Stimulated activated CD8-positive, alpha-beta memory T cell treated with anti-CD3 and anti-CD28 coated beads, Interleukin-15, amount 100 ng/mL, for 1 hour (primary cell): ENCODE measurements around the gene ALDH1B1.

Experiments used
- DNase-seq: peaks from one replicate; pipeline ENCODE4 v3.0.0-alpha.2; 2020; ENCODE audit warnings: low read depth

The ALDH1B1 gene

GRCh38 chr9:38416461-38416860 lies 24.0 kb downstream of the ALDH1B1 start:
- no peak for DNase-seq

GRCh38 chr9:38417003-38417945 lies 24.8 kb downstream of the ALDH1B1 start:
- no peak for DNase-seq

GRCh38 chr9:38418366-38418765 lies 25.9 kb downstream of the ALDH1B1 start:
- no peak for DNase-seq

GRCh38 chr9:38419181-38419580 lies 26.7 kb downstream of the ALDH1B1 start:
- DNase-seq, result no peak

GRCh38 chr9:38421498-38422211 lies 29.2 kb downstream of the ALDH1B1 start:
- DNase-seq, result no peak

GRCh38 chr9:38422555-38423260 lies 30.2 kb downstream of the ALDH1B1 start:
- no peak for DNase-seq

- no peak for DNase-seq
Measured at GRCh38 chr9:38423273-38423972, 30.9 kb downstream of the ALDH1B1 start.

- no peak for DNase-seq
Measured at GRCh38 chr9:38423973-38424843, 31.7 kb downstream of the ALDH1B1 start, which contains the start of gene IGFBPL1. IGFBPL1 (minus strand) TSS chr9:38424454; CDS start chr9:38424424, 30 bp downstream.

GRCh38 chr9:38424918-38425317 lies 32.4 kb downstream of the ALDH1B1 start:
- DNase-seq, result no peak

- no peak for DNase-seq
Measured at GRCh38 chr9:38428062-38428461, 35.6 kb downstream of the ALDH1B1 start.

- no peak for DNase-seq
Measured at GRCh38 chr9:38431116-38431515, 38.6 kb downstream of the ALDH1B1 start.

- no peak for DNase-seq
Measured at GRCh38 chr9:38432922-38433510, 40.5 kb downstream of the ALDH1B1 start.

- no peak for DNase-seq
Measured at GRCh38 chr9:38434365-38434764, 41.9 kb downstream of the ALDH1B1 start.

GRCh38 chr9:38434853-38435252 lies 42.4 kb downstream of the ALDH1B1 start:
- no peak for DNase-seq

- no peak for DNase-seq
Measured at GRCh38 chr9:38435521-38435920, 43.0 kb downstream of the ALDH1B1 start.

GRCh38 chr9:38436708-38437107 lies 44.2 kb downstream of the ALDH1B1 start:
- no peak for DNase-seq

- no peak for DNase-seq
Measured at GRCh38 chr9:38437193-38437823, 44.8 kb downstream of the ALDH1B1 start.

- no peak for DNase-seq
Measured at GRCh38 chr9:38439291-38439915, 46.9 kb downstream of the ALDH1B1 start.

GRCh38 chr9:38439916-38440301 lies 47.4 kb downstream of the ALDH1B1 start:
- DNase-seq, result no peak
